Body of pancreas (tissue), 4 donors: ENCODE measurements around the gene CLIP2.

Source experiments
- CTCF ChIP-seq, 7 experiments: fragments of 450-650 bp in 4 of 7; fragments of 200-600 bp in 3 of 7; sonication (generic) in 3 of 7; IDR thresholded peaks; one replicate each; pipeline ENCODE4 v1.5.1; 2016 to 2019; ENCODE audit warnings: antibody characterized with exemption in 7 of 7
- POLR2A ChIP-seq, 3 donors: fragments of 450-650 bp; IDR thresholded peaks; one replicate each; pipeline ENCODE4 v1.6.1; 2016; ENCODE audit warnings: antibody characterized with exemption in 3 of 3, mild to moderate bottlenecking in 2 of 3

DNA sequence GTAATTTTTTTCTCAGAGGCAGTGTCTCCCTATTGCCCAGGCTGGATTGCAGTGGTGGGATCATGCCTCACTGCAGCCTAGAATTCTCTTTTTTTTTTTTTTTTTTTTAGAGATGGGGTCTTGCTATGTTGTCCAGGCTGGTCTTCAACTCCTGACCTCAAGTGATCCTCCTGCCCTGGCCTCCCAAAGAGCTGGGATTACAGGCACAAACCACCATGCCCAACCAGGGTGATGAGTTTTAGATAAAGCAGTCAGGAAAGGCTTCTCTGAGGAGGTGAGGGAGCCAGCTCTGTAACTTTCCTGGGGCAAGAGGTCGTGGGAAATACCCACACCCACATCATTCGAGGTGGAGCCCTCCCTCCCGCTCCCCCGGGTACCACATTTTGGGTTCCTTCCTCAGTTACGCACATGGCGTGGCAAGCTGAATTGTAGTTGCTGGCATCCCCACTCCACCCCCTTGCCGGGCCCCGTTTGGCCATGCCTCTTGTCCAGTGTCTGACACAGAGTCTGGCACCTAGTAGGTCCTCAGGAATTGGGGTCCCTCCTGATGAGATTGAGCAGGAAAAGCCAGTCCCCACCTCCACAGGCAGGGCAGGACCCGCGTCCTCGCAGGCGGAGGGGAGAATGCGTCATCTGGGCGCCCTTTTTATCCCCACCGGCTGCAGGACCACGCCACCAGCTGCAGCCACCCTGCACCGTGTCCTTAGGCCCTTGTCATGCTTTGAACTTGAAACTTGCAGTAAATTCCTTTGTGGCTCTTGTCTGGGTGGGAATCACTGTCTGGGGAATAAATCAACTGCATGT lies 43.4 kb downstream of the CLIP2 start:
- no peak for TF ChIP-seq CTCF (IDR thresholded peaks at IDR 0.05)
- TF ChIP-seq POLR2A (IDR thresholded peaks at IDR 0.05): no peak
